ENCODE data around the gene CD19.
"Not testable (repeated sequence)": the region's sequence is repeated elsewhere in the genome, so short reads cannot be mapped to it uniquely, and the experiment has no call there.

The CD19 gene

DNA sequence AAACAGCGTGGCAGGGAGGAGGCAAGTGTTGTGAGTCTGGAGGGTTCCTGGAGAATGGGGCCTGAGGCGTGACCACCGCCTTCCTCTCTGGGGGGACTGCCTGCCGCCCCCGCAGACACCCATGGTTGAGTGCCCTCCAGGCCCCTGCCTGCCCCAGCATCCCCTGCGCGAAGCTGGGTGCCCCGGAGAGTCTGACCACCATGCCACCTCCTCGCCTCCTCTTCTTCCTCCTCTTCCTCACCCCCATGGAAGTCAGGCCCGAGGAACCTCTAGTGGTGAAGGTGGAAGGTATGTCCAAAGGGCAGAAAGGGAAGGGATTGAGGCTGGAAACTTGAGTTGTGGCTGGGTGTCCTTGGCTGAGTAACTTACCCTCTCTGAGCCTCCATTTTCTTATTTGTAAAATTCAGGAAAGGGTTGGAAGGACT, at the start of gene CD19:
Gene CD19, plus strand, starts transcription at position 171 of the 425 bp plus-strand sequence. Its CDS starts 30 bp downstream, at position 201.
- DNase-seq = no peak

- no peak for DNase-seq
Observed at GRCh38 chr16:28882551-28883160, 49.1 kb upstream of the CD19 start.

DNA sequence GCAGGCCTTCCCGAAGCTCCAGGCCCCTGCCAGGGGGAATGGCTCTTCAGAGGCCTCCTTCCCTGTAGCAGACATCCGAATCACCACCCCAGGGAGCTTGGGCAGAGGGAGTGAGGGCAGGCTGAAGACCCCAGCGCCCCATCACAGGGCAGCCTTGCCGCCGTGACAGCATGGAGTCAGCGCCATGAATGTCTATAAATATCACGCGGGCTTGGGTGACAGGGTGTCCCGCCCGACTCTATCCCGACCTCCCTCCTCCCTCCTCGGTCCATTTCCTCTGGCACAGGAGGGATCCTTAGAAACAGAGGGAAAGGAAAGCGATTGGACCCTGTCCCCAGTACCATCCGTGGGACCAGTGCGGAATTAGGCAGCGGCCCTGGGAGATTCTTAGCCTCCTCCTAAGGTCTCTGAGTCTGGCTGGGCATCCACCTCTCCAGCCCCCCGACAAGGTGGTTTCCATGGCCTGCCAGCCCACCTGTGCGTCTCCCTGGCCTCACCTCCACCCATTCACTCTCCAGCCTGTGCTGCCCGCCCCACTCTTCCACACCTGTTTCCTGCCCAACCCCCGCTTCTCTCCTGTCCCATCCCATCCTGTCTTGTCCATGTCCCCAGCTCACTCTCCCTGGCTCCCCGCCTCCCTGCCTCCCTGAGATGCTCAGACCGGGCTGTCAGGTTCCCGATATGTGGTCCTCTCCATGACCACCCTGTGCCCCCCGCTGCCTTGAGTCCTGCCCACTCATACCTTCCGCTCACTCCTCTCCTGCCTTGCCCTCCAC, 48.4 kb upstream of the CD19 start:
- DNase-seq = no peak

DNA sequence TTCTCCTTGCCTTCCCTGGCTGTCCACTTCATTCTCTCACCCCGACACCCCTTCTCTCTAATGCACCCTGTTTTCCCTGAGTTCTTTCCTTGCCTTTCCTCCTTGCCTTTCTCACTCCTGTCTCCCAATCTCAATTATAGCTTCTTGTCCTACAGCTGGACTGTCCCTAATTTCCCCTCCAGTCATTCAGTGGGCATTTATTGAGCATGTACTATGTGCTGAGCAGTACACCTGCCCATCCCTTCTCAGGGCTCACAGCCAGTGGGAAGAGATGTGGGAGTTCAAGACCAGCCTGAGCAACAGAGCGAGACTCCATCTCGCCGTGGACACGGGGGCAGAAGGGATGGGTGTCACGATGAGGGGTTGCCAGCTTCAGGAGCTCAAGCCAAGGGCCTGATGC, 47.7 kb upstream of the CD19 start:
- no peak for DNase-seq

- DNase-seq = no peak
Observed at GRCh38 chr16:28886945-28887344, 44.8 kb upstream of the CD19 start.

DNA sequence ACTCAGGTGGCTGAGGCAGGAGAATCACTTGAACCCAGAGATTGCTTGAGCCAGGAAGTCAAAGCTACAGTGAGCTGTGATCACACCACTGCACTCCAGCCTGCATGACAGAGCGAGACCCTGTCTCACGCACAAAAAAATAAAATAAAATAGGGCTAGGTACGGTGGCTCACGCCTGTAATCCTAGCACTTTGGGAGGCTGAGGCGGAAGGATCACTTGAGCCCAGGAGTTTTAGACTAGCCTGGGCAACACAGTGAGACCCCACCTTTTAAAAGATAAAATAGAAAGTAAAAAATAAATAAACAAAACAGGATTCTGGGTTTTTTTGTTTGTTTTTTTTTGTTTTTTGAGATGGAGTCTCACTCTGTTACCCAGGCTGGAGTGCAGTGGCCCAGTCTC, 41.4 kb upstream of the CD19 start:
- not testable (repeated sequence) for DNase-seq

DNA sequence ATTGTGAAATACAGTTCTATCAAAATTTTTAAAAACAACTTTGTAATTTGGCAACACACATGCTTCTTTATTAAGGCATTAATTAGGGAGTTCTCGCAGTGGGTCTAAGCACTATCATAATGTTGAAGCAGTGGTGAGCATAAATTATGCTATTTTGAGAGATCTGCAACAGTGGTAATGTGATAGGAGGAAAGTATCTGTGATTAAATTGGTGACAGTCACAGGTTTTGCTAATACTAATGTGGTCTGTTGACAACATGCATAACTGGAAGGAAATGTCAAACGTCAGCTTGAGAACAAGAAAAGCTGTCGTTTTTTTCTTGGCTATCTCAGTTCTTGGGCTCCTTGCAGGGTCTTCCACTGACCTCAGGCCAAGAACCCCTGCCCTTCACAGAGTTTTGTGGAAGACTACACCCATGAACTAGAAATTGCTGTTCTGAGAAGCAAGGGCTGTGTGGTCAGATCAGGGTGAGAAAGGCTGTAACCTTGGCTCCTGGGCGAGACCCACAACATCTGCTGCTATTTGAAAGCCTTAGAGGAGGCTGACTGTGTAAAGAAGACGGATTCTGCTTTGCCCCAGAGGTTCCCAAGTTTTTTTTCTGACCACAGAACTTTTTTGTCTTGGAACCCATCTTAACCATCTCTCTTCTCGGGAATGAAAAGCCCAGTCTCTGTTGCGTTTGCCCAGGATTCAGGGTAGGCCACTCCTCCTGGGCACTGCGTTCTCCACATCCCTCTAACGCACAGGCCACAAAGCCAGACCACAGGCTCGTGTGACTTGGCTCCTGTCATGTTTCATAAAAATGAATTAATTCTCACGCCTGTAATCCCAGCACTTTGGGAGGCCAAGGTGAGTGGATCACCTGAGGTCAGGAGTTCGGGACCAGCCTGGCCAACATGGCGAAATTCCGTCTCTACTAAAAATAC, 39.5 kb upstream of the CD19 start:
- no peak for DNase-seq

GRCh38 chr16:28893291-28893690, 38.5 kb upstream of the CD19 start:
- no peak for DNase-seq

- DNase-seq = no peak
Observed at GRCh38 chr16:28895609-28896008, 36.2 kb upstream of the CD19 start.

GRCh38 chr16:28897826-28898225, 33.9 kb upstream of the CD19 start:
- DNase-seq = no peak

- no peak for DNase-seq
Observed at GRCh38 chr16:28898266-28898665, 33.5 kb upstream of the CD19 start.

GRCh38 chr16:28898942-28899341, 32.8 kb upstream of the CD19 start:
- DNase-seq = no peak

DNA sequence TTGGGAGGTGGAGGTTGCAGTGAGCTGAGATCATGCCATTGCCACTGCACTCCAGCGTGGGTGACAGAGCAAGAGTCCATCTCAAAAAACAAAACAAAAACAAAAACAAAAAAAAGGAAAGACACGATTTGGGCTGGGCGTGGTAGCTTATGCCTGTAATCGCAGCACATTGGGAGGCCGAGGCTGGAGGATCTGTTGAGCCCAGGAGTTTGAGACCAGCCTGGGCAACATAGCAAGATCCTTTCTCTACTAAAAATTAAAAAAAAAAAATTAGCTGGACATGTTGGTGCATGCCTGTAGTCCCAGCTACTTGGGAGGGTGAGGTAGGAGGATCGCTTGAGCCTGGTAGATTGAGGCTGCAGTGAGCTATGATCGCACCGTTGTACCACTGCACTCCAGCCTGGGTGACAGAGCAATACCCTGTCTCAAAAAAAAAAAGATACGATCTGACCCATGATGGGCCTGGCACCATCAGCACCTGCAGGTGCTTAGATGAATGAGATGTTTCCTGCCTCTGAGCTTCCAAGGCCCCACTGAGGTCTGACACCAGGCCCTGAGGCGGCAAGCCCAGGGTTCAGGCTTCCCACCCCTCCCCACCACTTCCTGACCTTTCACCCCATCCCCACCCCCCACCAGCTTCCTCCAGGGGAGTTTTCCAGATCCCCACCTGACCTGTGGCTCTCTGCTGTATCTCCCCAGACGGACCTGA, 31.7 kb upstream of the CD19 start:
- DNase-seq = no peak

- no peak for DNase-seq
Observed at GRCh38 chr16:28900601-28901000, 31.2 kb upstream of the CD19 start.

DNA sequence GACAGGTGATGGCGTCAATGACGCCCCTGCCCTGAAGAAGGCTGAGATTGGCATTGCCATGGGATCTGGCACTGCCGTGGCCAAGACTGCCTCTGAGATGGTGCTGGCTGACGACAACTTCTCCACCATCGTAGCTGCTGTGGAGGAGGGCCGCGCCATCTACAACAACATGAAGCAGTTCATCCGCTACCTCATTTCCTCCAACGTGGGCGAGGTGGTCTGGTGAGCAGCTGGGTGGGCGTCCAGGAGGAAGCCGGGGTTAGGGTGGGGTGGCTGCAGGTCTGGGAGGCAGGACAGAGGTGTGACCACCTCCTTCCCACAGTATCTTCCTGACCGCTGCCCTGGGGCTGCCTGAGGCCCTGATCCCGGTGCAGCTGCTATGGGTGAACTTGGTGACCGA, 29.9 kb upstream of the CD19 start:
- DNase-seq = no peak

- no peak for DNase-seq
Observed at GRCh38 chr16:28902909-28903308, 28.9 kb upstream of the CD19 start.

GRCh38 chr16:28903344-28904042, 28.3 kb upstream of the CD19 start:
- DNase-seq = no peak

DNA sequence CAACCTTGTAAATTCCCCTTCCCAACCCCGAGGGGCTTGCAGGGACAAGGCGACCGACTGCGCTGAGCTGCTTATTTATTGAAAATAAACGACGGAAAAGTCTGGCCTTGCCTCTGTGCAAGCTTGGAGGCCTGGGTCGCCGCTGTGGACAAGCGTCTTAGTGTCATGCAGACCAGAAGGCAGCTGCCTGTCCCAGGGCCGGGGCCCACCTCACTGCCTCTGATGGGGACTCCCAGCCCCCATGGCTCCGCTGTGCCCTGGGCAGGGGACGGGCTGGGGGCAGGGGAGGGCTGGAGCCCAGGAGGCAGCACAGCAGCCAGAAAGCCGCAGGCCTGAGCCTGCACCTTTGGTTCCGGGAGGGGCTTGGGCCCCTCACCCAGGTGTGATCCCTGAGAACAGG, 27.4 kb upstream of the CD19 start:
- DNase-seq = no peak

DNA sequence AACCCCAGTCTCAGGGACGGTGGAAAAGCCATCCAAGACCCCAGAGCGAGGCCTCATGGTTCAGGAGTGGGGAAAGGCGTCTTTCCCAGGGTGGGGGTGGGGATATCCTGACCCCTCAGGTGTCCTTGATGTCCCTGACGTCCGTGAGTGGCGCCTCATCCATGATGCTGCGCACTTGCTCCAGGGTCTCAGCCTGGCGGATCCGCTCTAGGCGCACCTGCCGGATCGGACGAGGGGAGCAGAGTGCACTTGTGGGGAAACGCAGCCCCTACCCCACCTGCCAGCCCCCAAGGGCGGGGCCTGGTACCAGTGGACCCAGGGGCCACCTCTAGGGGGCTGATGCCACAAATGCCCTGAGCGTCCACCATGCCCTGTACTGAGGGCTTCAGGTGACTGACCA, 26.9 kb upstream of the CD19 start:
- no peak for DNase-seq

GRCh38 chr16:28905229-28905754, 26.5 kb upstream of the CD19 start:
- DNase-seq = no peak

DNA sequence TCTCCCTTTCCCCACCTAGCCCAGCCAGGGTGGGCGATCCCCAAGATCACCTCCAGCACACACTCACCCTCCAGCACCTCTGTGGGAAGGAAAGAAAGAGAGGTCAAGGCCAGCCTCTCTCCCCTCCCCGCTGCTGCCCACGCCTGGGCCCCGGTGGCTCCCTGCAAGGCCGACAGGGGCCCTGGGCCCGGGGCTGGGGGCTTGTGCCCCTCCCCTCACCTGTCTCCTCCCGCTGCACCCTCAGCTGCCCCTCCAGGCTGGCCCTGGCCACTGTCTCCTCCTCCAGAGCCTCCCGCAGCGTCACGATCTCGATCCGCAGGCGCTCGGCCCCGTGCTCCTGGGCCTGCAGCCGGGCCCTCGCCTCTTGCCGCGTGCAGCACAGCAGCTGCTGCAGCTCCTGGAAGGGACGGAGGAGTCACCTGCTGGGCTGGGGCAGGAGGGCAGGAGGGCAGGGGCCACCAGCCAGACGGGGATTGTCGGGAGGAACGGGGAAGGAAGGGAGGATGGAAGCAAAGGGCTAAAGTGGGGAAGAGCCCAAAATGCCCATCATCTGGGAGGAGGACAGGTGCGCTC, 25.9 kb upstream of the CD19 start:
- DNase-seq = no peak
